OCI-LY1 (cell line): Measurements from ENCODE around the gene AOAH.

Source experiments
- H2AFZ ChIP-seq: fragments of 200-600 bp; sonication (generic), shearing (Covaris generic); 2 replicates; pipeline ENCODE4 v1.6.0; 2014; ENCODE audit warnings: antibody characterized with exemption, mild to moderate bottlenecking, low read length
- H3F3A ChIP-seq: fragments of 200-600 bp; sonication (generic), shearing (Covaris generic); 2 replicates; pipeline ENCODE4 v1.6.0; 2014; ENCODE audit warnings: mild to moderate bottlenecking, antibody characterized with exemption, low read length, moderate library complexity; ENCODE audit not compliant: insufficient read depth
- H3K27ac ChIP-seq: fragments of 200-600 bp; sonication (generic); 2 replicates; pipeline ENCODE4 v1.5.1; 2014; ENCODE audit warnings: low read length, mixed run types, mild to moderate bottlenecking, low read depth; ENCODE audit not compliant: poor library complexity, severe bottlenecking
- H3K27me3 ChIP-seq: fragments of 200-600 bp; sonication (generic); 2 replicates; pipeline ENCODE4 v1.6.0; 2014; ENCODE audit warnings: antibody characterized with exemption, mild to moderate bottlenecking, low read length, moderate library complexity; ENCODE audit not compliant: insufficient read depth
- H3K36me3 ChIP-seq: fragments of 200-600 bp; sonication (generic); 2 replicates; pipeline ENCODE4 v1.6.1; 2014; ENCODE audit warnings: mild to moderate bottlenecking, antibody characterized with exemption, low read length, moderate library complexity, mixed read lengths; ENCODE audit not compliant: insufficient read depth
- H3K4me1 ChIP-seq: fragments of 200-600 bp; sonication (generic); 2 replicates; pipeline ENCODE4 v1.5.1; 2014; ENCODE audit warnings: mild to moderate bottlenecking, low read length, moderate library complexity; ENCODE audit not compliant: insufficient read depth, severe bottlenecking
- H3K4me2 ChIP-seq: fragments of 200-600 bp; sonication (generic), shearing (Covaris generic); 2 replicates; pipeline ENCODE4 v1.6.1; 2014; ENCODE audit warnings: low read length
- H3K4me3 ChIP-seq: fragments of 200-600 bp; sonication (generic); 2 replicates; pipeline ENCODE4 v1.5.1; 2014; ENCODE audit warnings: low read length, low read depth, mild to moderate bottlenecking, mixed read lengths; ENCODE audit not compliant: poor library complexity, severe bottlenecking
- H3K79me2 ChIP-seq: fragments of 200-600 bp; shearing (Covaris generic); 2 replicates; pipeline ENCODE4 v1.6.1; 2016; ENCODE audit warnings: mixed run types, low read length, mixed read lengths; ENCODE audit not compliant: insufficient read depth
- H3K9ac ChIP-seq: fragments of 200-600 bp; sonication (generic), shearing (Covaris generic); 2 replicates; pipeline ENCODE4 v1.6.1; 2014; ENCODE audit warnings: mild to moderate bottlenecking, low read length, mixed read lengths
- H3K9me2 ChIP-seq: fragments of 200-600 bp; sonication (generic), shearing (Covaris generic); 2 replicates; pipeline ENCODE4 v1.6.1; 2014; ENCODE audit warnings: low read depth, mild to moderate bottlenecking, low read length, mixed read lengths
- H3K9me3 ChIP-seq: fragments of 200-600 bp; shearing (Covaris generic); 2 replicates; pipeline ENCODE4 v1.6.1; 2014; ENCODE audit warnings: low read length, mixed read lengths
- H4K20me1 ChIP-seq: fragments of 200-600 bp; sonication (generic), shearing (Covaris generic); 2 replicates; pipeline ENCODE4 v1.6.0; 2016; ENCODE audit warnings: mild to moderate bottlenecking, low read length; ENCODE audit not compliant: insufficient read depth
- CTCF ChIP-seq: fragments of 200-600 bp; sonication (generic), shearing (Covaris generic); IDR thresholded peaks from 2 replicates; pipeline ENCODE4 v1.5.1; 2017; ENCODE audit warnings: mild to moderate bottlenecking, antibody characterized with exemption, low read length, moderate library complexity, mixed read lengths
- EZH2 ChIP-seq: fragments of 200-600 bp; sonication (generic), shearing (Covaris generic); IDR thresholded peaks from 2 replicates; pipeline ENCODE4 v1.8.0; 2017; ENCODE audit warnings: borderline replicate concordance, mixed run types, mild to moderate bottlenecking, antibody characterized with exemption, low read length, moderate library complexity, mixed read lengths

Gene AOAH

GRCh38 chr7:36549029-36549428, 175.3 kb downstream of the AOAH start:
- H3K79me2 ChIP-seq = no peaks in the 10 kb centered on the region
- H3K36me3 ChIP-seq = no peaks in the 10 kb centered on the region
- H3K4me3 ChIP-seq = no peak overlapping the region
- H3K9me3 ChIP-seq = no peaks in the 10 kb centered on the region
- no peak for TF ChIP-seq CTCF
- TF ChIP-seq EZH2 = no peak
- no peak overlapping the region for H3K9ac ChIP-seq
- no peaks in the 10 kb centered on the region for H3K27me3 ChIP-seq
- no peaks in the 10 kb centered on the region for H3F3A ChIP-seq
- no peak overlapping the region for H3K4me2 ChIP-seq
- no peak overlapping the region for H3K27ac ChIP-seq
- H2AFZ ChIP-seq = no peak overlapping the region
- no peaks in the 10 kb centered on the region for H3K9me2 ChIP-seq
- H4K20me1 ChIP-seq = no peaks in the 10 kb centered on the region
- H3K4me1 ChIP-seq = no peaks in the 10 kb centered on the region

GRCh38 chr7:36547416-36547815, 176.9 kb downstream of the AOAH start:
- H3K27me3 ChIP-seq = no peaks in the 10 kb centered on the region

GRCh38 chr7:36546331-36546730, 178.0 kb downstream of the AOAH start:
- no peaks in the 10 kb centered on the region for H3K79me2 ChIP-seq
- H3F3A ChIP-seq = no peaks in the 10 kb centered on the region
- no peak for TF ChIP-seq EZH2
- no peaks in the 10 kb centered on the region for H3K4me1 ChIP-seq
- no peak overlapping the region for H3K9ac ChIP-seq
- no peak overlapping the region for H3K27ac ChIP-seq
- no peak overlapping the region for H3K4me3 ChIP-seq
- H3K27me3 ChIP-seq = no peaks in the 10 kb centered on the region
- H4K20me1 ChIP-seq = no peaks in the 10 kb centered on the region
- H3K9me3 ChIP-seq = no peaks in the 10 kb centered on the region
- H3K4me2 ChIP-seq = no peak overlapping the region
- no peaks in the 10 kb centered on the region for H3K36me3 ChIP-seq
- H3K9me2 ChIP-seq = no peaks in the 10 kb centered on the region
- H2AFZ ChIP-seq = no peak overlapping the region

More at GRCh38 chr7:36547416-36547815, 176.9 kb downstream of the AOAH start:
- no peaks in the 10 kb centered on the region for H3K4me1 ChIP-seq
- no peak overlapping the region for H3K4me3 ChIP-seq
- H3K4me2 ChIP-seq = no peak overlapping the region
- TF ChIP-seq EZH2 = no peak
- no peak for TF ChIP-seq CTCF
- H3F3A ChIP-seq = no peaks in the 10 kb centered on the region
- no peak overlapping the region for H2AFZ ChIP-seq
- H3K36me3 ChIP-seq = no peaks in the 10 kb centered on the region
- no peaks in the 10 kb centered on the region for H3K9me2 ChIP-seq
- H3K27ac ChIP-seq = no peak overlapping the region
- no peaks in the 10 kb centered on the region for H4K20me1 ChIP-seq
- H3K9me3 ChIP-seq = no peaks in the 10 kb centered on the region
- H3K9ac ChIP-seq = no peak overlapping the region
- H3K79me2 ChIP-seq = no peaks in the 10 kb centered on the region

GRCh38 chr7:36545291-36545690, 179.0 kb downstream of the AOAH start:
- Histone ChIP-seq H3F3A (no peaks in the 10 kb centered on the region), H3K4me1 (no peaks in the 10 kb centered on the region), H3K27me3 (no peaks in the 10 kb centered on the region), H3K27ac (no peak overlapping the region), H3K79me2 (no peaks in the 10 kb centered on the region), H3K9ac (no peak overlapping the region), H4K20me1 (no peaks in the 10 kb centered on the region), H3K9me2 (no peaks in the 10 kb centered on the region), H3K4me2 (no peak overlapping the region), H3K9me3 (no peaks in the 10 kb centered on the region), H2AFZ (no peak overlapping the region), H3K36me3 (no peaks in the 10 kb centered on the region), H3K4me3 (no peak overlapping the region)
- TF ChIP-seq EZH2 (no peak), CTCF (no peak)
